Stimulated activated CD8-positive, alpha-beta memory T cell treated with anti-CD3 and anti-CD28 coated beads, Interleukin-15, amount 100 ng/mL, for 1 hour (primary cell): ENCODE measurements around the gene ZNF362.

Experiments used
- DNase-seq: peaks from one replicate; pipeline ENCODE4 v3.0.0-alpha.2; 2020; ENCODE audit warnings: low read depth

The ZNF362 gene

DNA sequence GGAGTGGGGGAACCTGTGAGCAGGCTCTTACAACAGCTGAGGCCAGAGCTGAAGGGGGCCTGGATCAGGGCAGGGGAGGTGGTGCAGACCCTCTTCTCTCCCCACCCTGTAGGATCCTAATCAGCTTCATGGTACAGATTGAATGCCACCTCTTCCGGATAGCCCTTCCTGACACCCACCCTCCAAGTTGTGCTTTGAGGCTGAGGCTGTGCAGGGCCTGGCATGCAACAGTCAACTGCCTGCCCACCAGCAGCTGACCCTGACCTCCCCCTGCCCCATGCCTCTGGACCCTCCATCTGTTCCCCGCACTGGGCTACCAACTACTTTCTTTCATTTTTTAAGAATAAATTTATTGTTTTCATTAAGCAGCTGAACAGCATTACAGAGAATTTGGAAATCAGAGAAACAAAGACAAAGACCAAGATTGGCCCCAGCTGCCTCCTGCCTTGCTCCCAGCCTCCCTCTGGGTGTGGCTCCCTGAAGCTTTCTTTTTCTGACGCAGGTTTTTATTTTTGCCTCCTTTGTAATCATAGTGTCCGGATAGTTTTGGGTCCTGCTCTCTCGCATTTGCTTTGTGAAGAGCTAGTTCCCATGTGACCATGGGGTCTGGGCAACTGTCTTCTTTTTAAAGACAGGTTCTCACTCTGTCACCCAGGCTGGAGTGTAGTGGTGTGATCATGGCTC lies 12.8 kb downstream of the ZNF362 start:
- no peak for DNase-seq

- no peak for DNase-seq
These were observed 13.3 kb downstream of the ZNF362 start for GRCh38 chr1:33269621-33270020.

GRCh38 chr1:33270379-33270778 lies 14.1 kb downstream of the ZNF362 start:
- DNase-seq, result no peak

- DNase-seq, result no peak
These were observed 14.6 kb downstream of the ZNF362 start for GRCh38 chr1:33270808-33271465.

DNA sequence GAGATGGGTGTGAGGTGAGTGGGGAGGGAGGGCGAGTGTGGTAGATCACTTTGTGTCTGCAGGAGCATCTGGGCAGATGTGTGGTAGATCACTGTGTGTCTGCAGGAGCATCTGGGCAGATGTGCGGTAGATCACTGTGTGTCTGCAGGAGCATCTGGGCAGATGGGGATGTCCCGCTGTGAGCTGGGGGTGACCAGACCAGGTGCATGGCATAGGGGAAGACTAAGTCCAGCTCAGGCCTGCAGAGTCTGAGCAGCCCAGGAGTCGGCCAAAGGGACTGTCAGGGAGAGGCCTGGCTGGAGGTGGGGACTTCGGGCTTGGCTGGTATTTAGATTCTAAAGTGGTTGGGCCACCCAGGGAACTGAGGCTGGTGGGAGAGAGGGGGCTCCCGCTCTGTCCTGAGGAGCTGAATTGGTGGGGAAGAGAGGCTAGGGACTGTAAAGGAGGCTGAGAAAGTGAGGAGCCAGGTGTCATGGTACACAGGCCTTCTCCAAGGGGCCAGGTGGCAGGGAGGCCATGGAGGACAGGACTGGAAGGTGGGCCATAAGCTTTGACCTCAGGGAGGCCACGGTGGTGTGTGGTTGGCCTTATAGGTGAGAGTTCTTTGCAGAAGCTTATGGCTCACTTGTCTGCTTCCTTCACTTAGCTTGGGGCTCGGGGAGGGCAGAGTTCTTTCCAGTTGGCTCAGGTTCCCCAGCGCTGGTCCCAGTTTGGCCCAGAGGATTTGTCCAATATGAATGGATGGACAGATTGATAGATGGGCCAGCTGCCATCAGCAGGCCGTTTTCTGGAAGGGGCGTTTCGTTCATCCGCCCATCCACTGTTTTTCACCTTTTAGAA lies 15.6 kb downstream of the ZNF362 start:
- DNase-seq, result no peak

- DNase-seq, result no peak
These were observed 16.2 kb downstream of the ZNF362 start for GRCh38 chr1:33272509-33272908.

DNA sequence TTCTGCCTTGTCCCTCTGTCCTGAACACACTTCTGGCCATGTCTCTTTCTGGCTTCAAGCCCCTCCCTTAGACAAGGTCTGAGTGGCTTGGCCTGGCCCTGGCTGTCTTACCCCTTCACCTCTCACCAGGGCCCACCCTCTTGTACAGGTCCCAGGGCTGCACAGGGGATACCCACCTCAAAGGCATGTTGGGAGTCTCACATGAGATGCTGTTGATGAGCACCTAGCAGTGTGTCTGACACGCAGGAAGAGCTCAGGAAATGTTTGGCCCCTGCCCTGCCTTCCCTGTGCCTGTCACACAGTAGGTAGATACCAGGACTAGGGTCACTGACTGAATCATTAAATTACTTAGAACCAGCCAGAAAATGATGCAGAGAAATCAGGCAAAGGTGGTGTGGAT lies 16.6 kb downstream of the ZNF362 start:
- no peak for DNase-seq

- no peak for DNase-seq
These were observed 17.1 kb downstream of the ZNF362 start for GRCh38 chr1:33273406-33273805.

DNA sequence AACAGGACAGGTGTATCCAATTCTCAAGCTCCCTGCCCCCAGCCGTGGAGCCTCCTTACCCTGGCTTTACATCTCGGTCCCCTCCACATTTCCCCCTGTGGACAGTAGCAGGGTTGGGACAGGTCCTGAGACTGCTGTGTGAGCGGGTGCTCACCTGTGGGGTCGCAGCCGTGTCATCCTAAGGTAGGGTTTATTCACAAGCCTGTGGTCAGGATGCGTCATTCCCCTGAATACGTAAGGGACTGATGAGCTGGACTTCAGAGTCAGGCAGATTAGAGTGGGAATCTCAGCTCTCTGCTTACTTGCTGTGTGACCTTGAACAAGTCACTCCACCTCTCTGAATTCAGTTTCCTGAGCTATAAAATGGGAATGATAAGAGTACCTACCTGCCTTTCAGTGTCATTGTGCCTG lies 17.7 kb downstream of the ZNF362 start:
- DNase-seq, result no peak

DNA sequence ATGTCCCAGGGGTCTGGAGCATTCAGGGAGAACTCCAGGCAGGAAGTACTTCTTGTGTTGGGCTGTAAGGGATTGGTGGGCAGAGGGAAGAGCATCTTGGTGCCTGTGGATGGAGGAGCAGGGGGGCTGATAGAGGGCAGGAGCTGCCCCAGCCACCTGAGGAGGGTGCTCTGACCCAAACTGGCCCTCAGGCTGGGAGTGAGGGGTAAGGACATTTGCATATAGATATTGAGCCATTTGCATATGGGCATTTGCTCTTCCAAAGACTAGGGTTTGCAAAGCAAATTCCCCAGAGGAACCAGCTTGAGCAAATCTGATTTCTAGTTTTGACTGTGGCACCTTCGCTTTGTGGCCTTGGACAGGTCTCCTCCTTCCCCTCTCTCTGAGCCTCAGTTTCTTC lies 18.2 kb downstream of the ZNF362 start:
- no peak for DNase-seq

DNA sequence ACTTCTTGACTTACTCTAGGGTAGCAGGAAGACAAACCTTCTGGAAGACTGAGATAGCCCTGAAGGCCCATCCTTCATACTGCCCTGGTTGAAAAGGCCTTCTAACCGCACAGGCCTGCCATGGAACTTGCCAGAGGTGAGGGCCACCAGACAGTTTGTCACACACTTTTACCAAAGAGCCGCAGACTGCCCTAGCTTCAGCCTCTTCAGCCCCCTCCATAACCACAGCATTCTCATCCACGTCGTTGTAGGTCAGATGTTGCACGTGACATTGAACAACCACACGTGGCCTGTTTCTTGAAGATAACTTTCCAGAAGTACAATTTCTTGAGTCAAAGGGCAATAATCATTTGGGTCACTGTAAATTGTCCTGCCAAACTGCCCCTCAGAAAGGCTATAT lies 18.9 kb downstream of the ZNF362 start:
- DNase-seq, result no peak

DNA sequence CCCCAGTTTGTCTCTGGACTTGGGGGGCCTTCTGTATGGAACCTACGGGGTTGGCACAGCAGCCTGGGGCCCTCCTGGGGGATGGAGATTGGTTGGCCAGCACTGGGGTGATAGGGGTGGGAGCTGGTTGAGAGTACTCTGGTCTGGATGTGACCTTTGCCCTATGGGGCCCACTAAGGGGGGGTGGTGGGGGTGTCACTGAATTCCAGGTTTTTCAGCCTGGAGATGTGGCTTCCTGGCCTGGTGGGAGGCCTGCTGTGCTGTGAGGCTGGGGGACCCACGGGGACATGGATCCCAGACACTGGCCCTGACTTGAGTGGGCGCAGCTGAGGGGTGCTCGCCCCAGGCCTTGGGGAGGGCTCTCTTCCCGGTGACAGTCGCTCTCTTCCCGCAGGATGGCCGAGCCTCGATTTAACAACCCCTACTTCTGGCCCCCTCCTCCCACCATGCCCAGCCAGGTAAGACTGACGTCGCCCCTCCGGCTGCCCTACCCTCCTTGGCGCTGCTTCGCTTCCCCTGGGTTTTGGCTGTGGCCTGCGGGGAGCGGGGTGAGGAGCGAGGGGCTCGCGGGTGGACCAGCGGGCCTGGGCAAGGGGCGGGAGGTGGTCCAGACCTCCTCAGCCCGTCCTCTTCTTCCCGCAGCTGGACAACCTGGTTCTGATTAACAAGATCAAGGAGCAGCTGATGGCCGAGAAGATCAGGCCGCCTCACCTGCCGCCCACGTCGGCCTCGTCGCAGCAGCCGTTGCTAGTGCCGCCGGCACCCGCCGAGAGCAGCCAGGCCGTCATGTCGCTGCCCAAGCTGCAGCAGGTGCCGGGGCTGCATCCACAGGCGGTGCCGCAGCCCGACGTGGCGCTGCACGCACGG lies 19.6 kb downstream of the ZNF362 start:
- no peak for DNase-seq

GRCh38 chr1:33276573-33277298 lies 20.4 kb downstream of the ZNF362 start:
- DNase-seq, result no peak

GRCh38 chr1:33277488-33278084 lies 21.3 kb downstream of the ZNF362 start:
- no peak for DNase-seq

GRCh38 chr1:33280091-33280661 lies 23.9 kb downstream of the ZNF362 start:
- no peak for DNase-seq

DNA sequence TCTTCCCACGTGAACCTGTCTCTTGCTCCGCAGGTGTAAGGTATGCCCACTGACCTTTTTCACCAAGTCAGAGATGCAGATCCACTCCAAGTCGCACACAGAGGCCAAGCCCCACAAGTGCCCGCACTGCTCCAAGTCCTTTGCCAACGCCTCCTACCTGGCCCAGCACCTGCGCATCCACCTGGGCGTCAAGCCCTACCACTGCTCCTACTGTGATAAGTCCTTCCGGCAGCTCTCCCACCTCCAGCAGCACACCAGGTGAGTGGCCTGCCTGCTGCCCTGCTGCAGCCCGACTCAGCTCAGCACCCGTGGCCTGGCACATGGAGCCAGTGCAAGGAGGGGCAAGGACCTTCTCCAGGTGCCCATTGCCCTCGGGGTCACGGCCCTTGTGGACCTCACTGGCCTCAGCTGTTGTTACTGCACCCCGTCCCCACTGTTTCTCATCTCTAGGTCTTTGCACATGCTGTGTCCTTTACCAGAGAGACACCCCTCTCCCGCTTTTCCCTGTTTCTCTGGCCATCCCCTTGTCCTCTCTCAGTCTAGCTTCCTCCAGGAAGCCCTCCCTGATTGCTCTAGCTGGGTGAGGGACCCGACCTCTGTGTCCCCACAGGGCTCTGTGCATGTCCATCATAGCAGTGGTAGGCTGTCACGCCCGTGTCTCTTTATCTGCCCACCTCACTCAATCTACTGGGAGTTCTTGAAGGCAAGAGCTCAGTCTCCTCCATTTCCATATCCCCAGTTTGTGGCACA lies 25.4 kb downstream of the ZNF362 start:
- DNase-seq, result no peak

GRCh38 chr1:33282791-33283190 lies 26.5 kb downstream of the ZNF362 start:
- no peak for DNase-seq

DNA sequence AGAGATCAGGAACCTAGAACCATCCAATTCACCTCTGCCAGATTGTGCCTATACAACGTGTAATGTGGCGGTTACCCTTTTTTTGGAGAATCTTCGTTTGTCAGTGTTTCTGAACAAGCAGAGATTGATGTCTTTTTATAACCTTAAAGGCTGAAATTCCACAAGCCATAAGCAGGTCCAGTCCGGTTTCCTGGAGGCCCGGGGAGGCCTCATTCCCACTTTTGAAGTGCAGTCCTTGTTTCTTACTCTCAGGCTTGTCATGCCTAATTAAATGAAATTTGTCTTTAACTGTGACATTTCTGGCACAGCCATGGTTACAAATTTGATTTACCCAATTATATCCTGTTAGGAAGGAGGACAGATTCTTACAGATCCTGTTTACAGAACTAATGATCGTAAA lies 27.8 kb downstream of the ZNF362 start:
- DNase-seq, result no peak

DNA sequence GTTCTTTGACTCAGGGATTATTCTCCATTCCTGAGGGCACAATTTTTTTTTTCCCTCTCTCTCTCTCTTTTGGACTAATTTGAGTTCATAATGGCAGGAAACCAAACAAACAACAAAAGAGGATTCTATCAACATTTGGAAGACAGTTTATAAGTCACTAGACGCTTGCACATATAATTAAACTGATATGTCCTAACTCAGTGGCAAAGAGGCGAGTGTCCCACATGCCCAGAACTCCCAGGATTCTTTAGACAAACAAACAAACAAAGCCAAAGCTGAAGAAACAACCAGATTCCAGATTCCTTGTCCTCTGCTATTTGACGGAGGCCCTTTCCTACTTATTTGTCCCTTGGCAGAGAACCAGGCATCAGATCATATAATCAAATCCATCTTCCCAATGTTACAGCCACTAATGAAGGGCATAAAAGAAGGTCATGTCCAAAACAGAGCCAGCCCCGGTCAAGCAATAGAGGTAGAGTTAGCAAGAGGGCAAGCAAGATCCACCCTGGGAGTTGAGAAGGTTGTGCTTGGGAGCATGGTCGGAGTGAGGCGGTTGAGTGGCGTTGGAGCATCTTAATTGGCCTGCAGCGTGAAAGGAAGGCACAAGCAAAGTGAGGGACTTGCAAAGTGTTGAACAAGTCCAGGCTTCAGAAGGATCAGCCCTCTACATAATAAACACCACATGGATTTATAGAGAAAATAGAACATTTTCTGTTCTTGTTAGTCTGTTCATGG lies 30.3 kb downstream of the ZNF362 start:
- DNase-seq, result no peak
